IPS-11a (cell line): Measurements from ENCODE around the gene ERG.

Experiments used
- H3K4me3 ChIP-seq: one replicate; pipeline ENCODE4 v1.5.1; 2013; ENCODE audit warnings: low read depth, low read length, control low read depth

The ERG gene

DNA sequence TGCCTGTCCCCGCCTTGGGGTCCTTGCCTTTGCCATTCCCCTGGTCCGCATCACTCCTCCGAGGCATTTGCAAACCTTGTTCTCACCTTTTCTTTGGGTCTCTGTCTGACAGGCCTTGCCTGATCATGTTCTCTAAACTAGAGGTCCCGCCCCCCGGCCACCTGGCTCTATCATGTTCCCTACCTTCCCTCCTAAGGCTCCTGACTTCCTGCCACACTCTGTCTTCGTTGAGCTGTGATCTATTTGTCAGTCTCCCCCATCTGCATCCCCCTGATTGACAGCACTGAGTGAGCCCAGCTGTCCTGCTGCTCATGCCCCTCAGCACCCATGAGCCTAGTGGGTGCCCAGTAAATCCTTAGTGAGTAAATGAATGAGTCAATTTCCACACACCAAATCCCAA, 22.8 kb downstream of the ERG start:
- no peak overlapping the region for H3K4me3 ChIP-seq

DNA sequence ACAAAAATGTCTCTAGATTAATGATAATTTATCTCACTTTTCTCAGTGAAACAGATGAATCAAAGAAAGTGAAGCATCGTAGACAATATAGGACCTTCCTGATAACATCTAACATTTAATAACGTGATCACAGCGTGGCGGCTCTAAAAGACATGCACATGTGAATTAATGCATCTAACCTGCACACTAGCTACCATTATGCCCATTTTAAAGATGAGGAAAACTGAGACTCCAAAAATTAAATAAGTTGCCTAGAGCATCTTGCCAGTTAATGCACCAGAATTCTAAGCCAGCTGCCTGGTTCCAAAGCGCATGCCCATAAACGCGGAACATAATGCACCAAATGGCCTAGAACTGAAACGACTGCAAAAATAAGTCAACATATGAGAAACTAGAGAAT, 23.5 kb downstream of the ERG start:
- no peak overlapping the region for H3K4me3 ChIP-seq

DNA sequence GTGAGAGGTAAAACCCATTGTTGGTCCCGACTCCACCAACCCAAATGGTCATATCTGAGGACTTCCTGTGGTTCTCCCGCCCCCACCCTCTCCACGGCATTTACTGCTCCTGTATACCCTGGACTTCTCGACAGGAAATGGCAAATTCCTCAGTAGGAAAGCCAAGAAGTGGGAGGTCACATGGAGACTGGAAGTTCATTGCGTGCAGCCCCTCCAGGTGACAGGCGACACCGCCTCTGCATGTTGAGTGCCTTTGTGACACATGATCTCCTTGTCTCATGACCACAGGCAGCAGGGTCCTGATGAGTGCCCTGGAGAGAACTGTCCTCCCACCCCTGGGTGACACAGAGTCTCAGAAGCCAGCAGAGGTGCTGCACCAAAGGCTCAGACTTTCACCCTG, 24.2 kb downstream of the ERG start:
- H3K4me3 ChIP-seq, result no peak overlapping the region

DNA sequence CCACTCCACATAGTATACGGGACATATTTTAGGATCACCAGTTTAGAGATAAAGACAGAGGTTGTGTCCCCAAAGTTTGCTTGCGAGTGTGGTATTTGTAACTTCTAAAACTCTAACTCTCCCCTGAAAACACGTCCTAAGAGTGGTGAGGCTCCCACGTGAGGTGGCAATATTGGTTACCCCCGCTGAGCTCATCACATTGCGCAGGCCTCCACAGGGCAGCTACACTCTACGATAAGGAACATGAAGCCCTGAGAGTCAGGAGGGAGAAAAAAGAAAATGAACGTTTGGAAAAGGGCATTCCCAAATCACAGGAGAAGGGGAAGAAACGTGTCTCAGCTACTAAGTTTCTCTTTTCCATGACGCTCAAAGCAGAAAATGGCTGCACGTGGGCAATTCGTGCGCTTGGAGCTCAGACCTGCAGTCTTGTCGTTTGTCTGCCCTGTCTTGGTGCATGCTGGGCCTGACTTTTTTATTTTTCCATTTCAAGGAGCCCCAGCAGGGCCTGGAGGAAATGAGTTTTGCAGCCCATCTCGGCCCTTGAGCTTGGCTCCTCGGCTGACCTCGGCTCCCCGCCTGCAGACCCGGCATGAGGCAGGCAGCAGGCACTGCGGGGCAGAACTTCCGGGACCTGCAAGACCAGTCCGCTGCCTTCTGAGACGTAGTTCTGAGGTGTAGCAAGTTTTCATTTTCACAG, 25.7 kb downstream of the ERG start:
- no peak overlapping the region for H3K4me3 ChIP-seq

DNA sequence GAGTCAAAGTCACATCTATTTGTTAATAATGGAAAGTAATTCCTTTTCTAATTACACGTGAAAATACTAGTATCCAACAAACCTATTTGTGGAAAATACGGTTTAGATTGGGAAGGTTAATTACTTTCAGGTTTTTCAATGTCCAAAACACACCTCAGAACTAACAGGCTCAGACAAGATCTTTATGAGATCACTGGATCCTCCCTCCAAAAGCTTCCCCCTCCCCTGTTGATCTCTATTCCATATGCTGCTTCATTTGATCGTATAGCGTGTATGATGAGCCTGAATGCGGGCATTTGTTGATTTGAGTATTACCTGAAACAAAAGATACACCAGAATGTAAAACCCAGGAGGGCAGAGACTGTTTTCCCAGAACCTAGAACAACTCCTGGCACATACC, 26.5 kb downstream of the ERG start:
- no peak overlapping the region for H3K4me3 ChIP-seq

DNA sequence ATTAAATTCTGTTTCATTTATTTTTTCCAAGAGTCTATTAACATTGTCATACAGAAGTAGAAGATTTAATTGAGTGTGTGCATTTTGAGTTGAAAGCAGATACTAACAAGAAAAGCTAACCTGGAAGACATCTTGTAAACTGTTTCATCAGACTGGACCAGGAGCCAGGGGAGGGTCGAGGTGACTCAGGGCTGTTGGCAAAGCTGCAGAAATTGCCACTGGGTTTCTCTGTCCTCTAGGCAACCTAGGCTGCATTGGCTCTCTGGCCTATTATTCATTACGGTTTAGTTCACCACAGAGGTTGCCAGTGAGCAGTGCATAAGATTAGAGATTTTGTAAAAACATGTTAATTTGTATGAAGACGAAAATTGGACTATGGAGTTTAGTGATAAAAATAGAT, 27.5 kb downstream of the ERG start:
- H3K4me3 ChIP-seq, result no peak overlapping the region

DNA sequence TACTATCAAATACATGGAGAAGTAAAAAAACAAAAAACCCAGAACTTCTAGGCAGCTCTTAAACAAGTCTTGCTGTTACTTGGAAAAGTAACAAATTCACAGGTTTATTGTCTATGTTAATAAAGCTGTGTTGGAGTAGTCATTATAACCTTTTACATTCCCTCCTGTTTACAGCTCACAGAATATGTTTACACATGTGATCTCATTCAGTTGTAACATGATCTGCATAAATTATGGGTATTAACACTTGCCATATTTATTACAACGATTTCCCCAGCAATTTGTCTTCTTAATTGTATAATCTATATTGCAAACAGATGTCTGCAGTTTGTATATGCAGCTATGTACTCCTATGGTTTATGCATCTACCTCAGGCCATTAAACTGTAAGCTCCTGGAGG, 28.6 kb downstream of the ERG start:
- no peak overlapping the region for H3K4me3 ChIP-seq

DNA sequence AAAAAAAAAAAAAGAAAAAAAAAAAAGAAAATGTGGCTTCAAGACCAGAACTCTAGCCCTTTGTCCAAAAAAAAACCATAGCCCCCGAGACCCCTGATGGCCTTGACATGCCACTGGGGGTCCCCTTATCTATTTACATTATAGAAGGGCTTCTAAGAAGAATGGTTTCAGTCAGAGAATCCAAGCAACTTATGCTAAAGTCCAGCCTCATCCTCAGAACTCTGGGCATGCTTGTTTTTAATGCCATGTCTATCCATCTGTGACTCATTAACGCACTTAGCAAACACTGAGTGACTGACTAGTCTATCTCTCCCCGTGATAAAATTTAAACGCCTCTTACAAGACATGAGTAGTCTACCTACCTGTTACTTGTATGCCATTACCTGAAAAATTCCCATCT, 29.3 kb downstream of the ERG start:
- no peak overlapping the region for H3K4me3 ChIP-seq

DNA sequence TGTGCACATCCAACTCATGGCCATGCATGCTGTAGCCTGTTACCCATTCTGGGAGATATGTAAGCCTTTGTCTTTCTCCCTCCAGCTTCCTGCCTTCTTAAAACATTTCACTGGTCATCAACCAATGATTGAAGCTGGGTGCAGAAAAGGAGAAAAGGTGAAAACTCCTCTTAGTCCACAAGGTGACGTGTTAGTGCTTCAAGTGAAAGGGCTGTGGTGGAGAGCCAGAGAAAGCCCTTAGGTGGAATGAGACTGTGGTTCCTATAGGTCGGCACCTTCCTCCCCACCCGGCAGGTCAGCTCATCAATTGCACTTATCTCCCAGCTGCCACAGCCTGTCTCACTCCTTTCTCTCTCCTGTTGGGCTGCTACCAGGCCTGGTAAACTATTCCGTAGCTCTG, 30.4 kb downstream of the ERG start:
- H3K4me3 ChIP-seq, result no peak overlapping the region

DNA sequence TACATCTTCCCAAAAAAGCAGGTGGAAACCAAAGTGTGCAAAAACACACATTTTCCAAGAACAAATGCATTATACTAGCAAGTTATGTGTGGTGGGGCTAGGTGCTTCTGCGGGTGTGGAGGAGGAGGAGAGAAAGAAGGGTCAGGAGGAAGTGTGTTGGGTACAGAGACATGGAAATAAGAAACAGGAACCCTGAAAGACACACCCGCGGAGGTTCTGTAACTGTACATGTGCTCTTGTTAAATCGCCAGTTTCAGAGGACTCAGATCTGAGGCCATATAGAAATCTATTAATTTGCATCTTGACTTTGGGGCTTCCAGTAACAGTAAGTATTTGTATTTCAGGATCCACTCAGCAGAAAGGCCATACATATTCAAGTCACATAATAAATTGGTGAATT, 30.9 kb downstream of the ERG start:
- H3K4me3 ChIP-seq, result no peak overlapping the region

DNA sequence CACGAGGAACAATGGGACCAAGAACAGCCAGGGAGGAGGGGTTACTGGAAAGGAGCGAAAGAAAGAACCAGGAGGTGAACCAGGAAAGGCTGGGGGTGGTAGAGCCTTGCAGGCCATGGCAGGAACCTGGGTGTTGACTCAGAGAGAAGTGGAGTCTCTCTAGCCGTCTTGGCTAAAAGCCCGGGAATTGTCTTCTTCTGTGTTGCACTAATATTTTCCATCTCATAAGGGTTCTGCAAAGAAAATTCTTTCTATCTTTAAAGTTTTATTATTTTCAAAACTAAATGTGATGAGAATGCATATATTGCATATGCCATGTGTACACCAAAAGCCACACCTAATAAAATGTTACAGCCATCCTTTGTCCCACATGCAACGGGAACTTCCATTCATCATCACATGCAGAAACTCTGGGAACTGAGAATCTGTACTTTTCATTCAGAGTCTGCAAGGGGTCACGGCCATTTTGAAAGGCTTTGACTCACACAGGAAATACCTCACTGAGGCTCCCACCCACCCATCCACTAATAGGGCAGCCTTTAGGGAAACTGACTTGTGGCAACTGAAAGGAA, 38.0 kb downstream of the ERG start:
- no peak overlapping the region for H3K4me3 ChIP-seq

DNA sequence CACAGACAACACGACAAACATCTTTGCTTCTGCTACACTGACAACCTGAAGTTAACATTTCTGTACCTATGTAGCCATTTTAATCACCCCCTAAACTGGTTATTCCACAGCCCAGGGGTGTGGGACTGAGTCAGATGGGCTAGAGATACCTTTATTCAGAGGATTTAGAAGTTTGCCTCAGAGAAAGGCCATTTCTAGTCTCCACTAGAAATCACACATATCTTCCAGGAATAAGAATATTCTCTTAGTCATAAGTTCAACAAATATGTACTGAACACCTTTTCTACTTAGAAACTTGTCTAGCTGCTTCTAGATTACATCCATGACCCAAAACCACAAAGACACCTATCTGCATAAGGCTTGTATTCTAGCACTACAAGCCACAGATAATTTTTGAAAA, 38.8 kb downstream of the ERG start:
- H3K4me3 ChIP-seq, result no peak overlapping the region

DNA sequence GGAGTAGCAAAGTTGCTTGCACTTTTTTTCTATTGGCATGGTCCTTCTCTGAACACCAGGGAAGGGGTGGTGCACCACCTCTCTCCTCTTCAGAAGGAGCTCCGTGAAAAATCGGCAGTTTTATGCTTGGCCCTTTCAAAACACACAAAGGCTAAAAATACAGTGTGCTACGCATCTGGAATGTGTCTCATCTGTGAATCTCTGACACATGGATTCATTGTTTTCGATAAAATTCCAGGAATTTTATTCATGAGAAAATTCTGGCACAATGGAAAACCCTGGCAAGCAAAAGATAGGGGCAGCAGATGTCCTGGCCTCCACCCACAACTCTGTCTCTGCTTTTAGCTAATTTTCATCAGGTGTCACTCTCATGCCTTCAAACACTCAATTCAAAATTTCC, 42.9 kb downstream of the ERG start:
- no peak overlapping the region for H3K4me3 ChIP-seq

DNA sequence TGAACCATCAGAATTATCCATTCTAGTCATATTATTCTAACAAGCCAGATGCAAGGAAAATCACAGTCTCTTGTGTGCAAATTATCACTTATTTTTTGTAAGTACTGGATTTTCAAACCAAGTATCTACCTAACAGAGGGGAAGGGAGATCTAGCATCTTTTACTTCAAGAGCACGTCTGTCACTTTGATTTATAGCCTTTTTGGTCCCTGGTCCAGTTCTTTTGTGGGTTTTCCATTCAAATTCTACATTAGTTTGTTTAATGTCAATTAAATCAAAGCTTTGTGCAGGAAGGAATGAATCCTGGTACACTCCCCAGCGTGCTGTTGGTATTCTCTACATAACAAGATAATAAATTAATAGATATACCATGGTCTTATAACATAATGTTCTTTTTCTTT, 43.6 kb downstream of the ERG start:
- H3K4me3 ChIP-seq, result no peak overlapping the region

DNA sequence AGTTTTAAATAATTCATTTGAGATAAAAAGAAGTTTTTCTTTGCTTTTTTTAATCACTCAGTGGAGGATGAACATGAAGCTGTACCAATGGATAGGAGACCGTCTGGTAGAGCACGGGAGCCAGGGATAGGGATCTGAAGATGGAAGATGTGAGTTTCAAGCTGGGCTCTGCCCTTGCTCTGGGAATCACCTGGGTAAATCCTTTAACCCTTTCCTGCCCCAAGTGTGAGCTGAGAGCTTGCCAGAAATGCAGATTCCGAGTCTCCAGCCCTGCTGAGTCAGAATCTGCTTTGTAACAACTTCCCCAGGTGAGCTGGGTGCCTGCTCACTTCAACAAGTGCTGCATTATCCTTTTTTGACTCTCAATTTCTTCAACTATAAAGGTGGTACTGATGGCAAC, 44.1 kb downstream of the ERG start:
- no peak overlapping the region for H3K4me3 ChIP-seq

DNA sequence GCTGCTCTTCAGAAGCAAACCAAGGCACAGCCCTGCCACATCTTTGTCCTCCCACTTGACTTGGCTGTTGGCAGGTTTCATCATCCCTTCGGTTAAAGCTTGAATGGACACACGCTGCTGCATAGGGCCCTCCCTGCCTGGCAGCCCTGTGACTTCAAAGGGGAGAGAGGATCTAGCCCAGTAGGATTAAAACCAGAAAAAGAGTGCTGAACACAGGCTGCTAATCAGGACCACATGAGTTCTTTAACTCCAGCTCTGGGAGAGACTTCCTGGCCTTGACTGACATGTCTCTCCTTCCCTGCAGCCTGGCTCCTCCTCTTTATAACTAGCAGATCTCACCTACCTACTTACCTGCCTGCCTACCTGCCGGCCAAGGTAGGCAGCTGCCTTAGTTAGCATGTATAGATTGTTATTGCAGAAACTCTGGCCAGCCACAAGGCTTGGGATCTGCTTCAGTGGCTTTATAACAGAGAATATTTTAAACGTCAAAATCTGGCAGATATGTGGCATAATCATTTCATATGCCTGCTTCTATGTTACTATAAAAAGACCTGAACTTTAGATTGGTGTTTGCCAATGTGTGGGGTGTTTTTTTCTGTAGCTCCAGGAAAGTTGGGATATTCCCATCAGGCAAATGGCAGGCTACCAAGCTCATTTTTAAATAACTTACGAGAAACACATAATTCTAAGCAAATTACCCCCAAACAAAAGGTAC, 49.4 kb downstream of the ERG start:
- no peak overlapping the region for H3K4me3 ChIP-seq

DNA sequence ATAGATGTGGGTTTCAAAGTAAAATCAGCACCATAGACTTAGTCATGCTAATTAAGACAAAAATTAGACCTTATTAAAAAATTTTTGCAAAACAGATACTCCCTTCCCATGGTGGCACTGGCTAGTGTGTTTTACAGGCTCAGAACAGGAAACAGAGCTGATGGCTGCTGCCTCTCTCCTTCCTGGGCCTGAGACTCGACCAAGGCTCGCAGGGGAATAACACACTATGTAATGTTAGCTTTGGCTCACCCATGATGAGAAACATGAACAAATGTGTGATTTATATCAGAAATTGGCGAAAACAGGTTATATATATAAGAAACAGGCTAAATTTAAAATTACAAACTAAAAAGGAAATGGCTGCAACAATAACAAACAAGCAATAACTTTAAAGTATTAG, 50.7 kb downstream of the ERG start:
- H3K4me3 ChIP-seq, result no peak overlapping the region

DNA sequence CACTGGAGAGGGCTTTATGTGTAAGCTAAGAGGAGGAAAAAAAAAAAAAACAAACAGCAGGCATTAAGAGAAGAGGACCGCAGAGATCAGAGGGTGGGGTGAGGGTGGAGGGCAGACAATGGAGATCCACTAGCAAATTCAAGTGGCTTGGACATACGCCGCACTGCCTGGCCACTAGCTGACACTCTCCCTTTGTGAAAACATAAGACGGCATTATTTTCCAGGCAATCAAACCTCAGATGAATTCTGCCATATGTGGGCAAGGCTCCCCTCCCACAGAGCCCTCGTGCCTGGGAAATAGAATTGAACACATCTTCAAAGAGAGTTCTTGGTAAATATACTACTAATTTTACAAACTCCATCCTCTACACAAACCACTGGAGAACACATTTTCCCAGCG, 53.6 kb downstream of the ERG start:
- H3K4me3 ChIP-seq, result no peak overlapping the region

DNA sequence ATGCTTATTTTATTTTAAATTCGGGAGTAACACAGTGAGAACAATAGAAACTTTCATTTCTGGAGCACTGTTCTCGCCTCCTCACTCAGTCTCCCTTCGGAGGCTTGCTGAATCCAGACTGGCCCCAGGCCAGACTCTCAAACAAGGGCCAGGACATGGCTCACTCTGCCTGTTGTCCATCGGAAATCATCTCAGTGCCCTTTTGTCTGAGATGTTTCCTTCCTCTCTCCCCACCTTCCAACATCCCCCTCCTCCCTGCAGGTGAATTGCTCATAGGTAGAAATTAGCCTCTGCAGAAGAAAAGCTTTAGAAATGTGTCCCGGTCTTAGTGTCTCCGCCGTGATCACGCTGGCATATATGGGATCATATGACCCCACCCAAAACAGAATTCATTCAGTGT, 55.2 kb downstream of the ERG start:
- H3K4me3 ChIP-seq, result no peak overlapping the region

DNA sequence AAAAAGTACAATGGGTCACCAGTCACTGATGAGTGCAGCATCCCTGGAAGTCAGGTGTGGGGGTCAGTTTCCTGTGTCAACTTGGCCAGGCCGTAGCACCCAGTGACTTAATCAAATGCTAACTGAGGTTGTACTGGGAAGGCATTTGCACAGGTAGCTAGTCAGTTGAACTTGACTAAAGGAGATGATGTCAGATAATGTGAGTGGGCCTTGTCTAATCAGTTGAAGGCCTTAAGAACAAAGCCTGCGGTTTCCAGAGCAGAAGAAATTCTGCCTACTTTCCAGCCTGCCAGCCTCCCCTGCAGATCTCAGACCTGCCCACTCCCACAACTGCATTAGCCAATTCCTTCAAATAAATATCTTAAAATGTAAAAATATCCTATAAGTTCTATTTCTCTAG, 57.1 kb downstream of the ERG start:
- H3K4me3 ChIP-seq, result no peak overlapping the region

DNA sequence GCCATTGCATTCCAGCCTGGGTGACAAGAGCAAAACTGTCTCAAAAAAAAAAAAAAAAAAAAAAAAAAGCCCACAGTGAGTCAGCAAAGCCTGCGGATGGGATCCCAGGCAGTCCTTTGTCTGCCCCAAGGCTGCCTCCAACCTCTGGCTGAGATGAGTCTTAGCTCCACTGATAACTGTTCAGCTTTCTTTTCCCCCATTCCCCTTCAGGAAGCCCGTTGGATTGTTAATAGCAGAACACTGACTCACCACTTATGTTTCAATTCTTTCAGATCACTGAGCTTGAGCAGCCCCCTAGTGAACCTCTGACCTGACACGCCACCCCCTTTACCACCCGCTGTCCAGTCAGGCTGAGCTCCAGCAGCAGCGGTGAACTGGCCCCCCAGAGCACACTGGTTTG, 57.5 kb downstream of the ERG start:
- no peak overlapping the region for H3K4me3 ChIP-seq

DNA sequence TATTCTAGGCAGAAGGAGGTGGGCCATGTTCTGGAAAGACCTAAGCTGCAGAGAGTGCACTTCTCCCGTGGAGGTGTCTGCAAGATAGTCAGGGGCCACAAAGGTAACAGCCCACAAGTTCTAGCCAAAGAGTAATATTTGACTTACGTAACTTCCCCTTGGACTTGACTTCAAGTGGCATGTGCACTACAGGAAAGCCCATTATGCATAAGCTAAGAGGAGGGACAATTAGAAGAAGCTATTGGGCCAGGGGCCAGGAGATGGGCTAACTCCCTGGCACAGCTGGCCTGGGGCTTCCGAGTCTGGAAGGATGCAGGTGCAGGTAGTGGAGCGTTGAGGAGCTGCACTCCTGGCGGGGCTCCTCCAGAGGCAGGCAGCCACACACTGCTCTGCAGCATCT, 58.3 kb downstream of the ERG start:
- H3K4me3 ChIP-seq, result no peak overlapping the region

DNA sequence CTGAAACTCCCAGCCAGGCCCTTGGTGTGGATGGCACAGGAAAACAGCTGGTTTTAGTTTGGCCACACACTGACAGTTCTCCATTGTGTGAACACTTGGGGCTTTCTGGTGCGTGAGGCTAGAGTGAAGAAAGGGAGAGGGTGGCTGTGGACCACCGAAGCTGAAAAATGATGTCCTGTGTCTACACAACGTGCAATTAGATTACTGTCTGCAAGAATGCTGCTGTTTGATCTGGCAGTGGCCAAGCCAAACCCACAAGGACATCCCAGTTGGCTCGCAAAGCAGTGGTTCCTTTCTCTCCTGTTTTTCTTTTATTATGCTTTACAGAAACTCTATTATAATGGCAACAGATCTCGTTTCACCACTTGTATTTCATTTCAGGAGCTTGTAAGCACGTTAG, 58.9 kb downstream of the ERG start:
- no peak overlapping the region for H3K4me3 ChIP-seq
